Measurements from ENCODE around the gene GRIP2.

DNA sequence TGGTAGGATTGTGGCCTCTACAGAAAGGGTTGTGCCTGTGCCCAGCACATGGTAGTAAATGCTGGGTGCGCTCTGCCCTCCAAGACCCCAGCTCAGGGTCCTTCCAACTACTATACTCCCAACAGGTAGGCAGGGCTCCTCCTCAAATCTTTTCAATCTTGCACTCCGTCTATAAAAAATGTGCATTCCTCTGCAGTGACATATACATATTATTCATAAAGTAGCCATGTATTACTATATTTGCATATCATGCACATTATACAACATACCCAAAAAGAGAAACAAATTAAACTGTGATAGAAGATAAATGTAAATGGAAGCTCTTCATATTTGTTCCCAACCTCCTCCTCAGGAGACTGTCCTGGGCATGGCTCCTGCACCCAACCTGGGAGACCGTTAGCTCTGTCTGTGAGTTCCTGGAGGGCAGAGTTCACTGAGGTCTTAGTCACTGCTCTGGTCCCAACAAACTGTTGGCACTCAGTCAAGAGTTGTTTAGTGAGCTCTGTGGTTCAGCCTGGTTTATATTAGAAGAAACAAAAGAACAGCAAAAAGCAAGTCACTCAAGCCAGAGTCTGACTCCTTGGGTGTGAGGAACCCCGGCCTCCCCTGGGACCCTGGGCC lies 47.7 kb upstream of the GRIP2 start:
- TF ChIP-seq, protein P1, sequence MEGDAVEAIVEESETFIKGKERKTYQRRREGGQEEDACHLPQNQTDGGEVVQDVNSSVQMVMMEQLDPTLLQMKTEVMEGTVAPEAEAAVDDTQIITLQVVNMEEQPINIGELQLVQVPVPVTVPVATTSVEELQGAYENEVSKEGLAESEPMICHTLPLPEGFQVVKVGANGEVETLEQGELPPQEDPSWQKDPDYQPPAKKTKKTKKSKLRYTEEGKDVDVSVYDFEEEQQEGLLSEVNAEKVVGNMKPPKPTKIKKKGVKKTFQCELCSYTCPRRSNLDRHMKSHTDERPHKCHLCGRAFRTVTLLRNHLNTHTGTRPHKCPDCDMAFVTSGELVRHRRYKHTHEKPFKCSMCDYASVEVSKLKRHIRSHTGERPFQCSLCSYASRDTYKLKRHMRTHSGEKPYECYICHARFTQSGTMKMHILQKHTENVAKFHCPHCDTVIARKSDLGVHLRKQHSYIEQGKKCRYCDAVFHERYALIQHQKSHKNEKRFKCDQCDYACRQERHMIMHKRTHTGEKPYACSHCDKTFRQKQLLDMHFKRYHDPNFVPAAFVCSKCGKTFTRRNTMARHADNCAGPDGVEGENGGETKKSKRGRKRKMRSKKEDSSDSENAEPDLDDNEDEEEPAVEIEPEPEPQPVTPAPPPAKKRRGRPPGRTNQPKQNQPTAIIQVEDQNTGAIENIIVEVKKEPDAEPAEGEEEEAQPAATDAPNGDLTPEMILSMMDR (IDR thresholded peaks at IDR 0.05): no peak
- TF ChIP-seq POLR2A (IDR thresholded peaks at IDR 0.05) (no peak), POLR2AphosphoS5 (IDR thresholded peaks at IDR 0.05) (no peak), EP300 (IDR thresholded peaks at IDR 0.05) (no peak)
